Stomach (tissue), 4 donors: ENCODE data around the gene SESN3.

Experiments
- CTCF ChIP-seq, 7 experiments: fragments of 450-650 bp in 4 of 7; fragments of 200-600 bp in 3 of 7; sonication (generic) in 3 of 7; IDR thresholded peaks; one replicate each; pipeline ENCODE4 v1.5.1; 2016 to 2019; ENCODE audit warnings: antibody characterized with exemption in 7 of 7, control low read depth in 2 of 7, mild to moderate bottlenecking in 1 of 7
- POLR2AphosphoS5 ChIP-seq, 3 donors: sonication (generic); formaldehyde crosslinking; IDR thresholded peaks; one replicate each; pipeline ENCODE4 v1.6.1; 2016; ENCODE audit warnings: antibody characterized with exemption in 3 of 3

GRCh38 chr11:95254716-95255115 lies 23.7 kb upstream of the SESN3 start:
- TF ChIP-seq CTCF (IDR thresholded peaks at IDR 0.05) (no peak), POLR2AphosphoS5 (IDR thresholded peaks at IDR 0.05) (no peak)
